ENCODE measurements around the gene IRX3. TPM values are rescaled to one million over a fixed set of nuclear protein-coding genes. Genes with fewer than 3 reads are reported as not detected.

IRX3 gene
- total RNA-seq, 3 donors from 2014 or later: 18.4 to 127 (median 56.7) TPM

DNA sequence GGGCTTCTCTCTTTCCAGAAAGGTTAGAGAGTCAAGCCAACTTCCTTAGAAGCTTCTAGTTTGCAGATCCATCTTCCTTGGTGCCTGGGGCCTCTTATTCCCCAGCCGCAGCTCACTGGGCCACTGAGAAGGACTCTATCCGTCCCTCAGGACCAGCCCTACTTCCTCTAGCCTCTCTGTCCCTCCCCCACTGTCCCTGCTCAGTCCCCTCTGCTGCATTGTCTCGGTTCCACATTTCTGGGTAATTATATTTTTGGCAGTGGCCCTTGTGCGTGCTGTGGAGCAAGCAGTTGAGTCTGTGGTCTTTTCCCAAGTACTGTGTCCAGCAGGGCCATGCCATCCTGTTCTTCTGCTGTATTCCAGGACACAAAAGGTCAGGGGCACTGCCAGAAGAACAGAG is 17.8 kb downstream of the IRX3 start:
- H3K4me1 ChIP-seq: no peaks in the 10 kb centered on the region
- DNase-seq (ENCODE audit: low spot score in 2 of 2): no peak
- H3K27ac ChIP-seq: no peak overlapping the region
- no peaks in the 10 kb centered on the region for H3K9me3 ChIP-seq
- H3K27me3 ChIP-seq: no peaks in the 10 kb centered on the region
- no peaks in the 10 kb centered on the region for H3K36me3 ChIP-seq
- TF ChIP-seq CTCF (IDR thresholded peaks at IDR 0.05) (no peak), POLR2A (IDR thresholded peaks at IDR 0.05) (no peak), POLR2AphosphoS5 (IDR thresholded peaks at IDR 0.05) (no peak)
- intact Hi-C loops (cut with DNase I; ENCODE audit: low total_unique reads): no loop called here
- H3K4me3 ChIP-seq: no peak overlapping the region

- Histone ChIP-seq H3K4me1 (no peaks in the 10 kb centered on the region), H3K27me3 (no peaks in the 10 kb centered on the region), H3K27ac (no peak overlapping the region), H3K36me3 (no peaks in the 10 kb centered on the region), H3K4me3 (no peak overlapping the region), H3K9me3 (no peaks in the 10 kb centered on the region)
- TF ChIP-seq POLR2AphosphoS5 (IDR thresholded peaks at IDR 0.05) (no peak), CTCF (IDR thresholded peaks at IDR 0.05) (no peak), POLR2A (IDR thresholded peaks at IDR 0.05) (no peak)
- no peak for DNase-seq (ENCODE audit: low spot score in 2 of 2)
- intact Hi-C loops (cut with DNase I; ENCODE audit: low total_unique reads): no loop called here
Observed at GRCh38 chr16:54268340-54268739, 18.2 kb downstream of the IRX3 start.

DNA sequence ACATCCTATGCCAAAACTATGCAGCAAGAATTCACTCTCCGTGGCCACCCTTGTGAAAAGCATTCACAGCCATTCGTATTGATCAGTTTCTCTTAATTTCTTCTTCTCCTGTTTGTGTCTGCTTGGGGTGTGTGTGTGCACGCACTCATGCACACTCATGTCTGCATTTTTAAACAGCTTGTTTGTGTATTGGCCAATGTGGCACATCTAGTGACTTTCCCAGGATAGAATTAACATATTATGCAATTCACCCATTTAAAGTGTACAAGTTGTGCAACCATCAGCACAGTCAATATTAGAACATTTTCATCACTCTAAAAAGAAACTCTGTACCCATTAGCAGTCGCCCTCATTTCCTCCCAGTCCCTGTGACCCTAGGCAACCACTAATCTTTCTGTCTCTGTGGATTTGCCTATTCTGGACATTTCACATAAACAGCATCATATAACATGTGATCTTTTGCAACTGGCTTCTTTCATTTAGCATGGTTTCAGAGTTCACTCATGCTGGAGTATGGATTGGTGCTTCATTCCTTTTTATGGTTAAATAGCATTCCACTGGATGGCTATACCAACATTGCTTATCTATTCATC is 20.1 kb downstream of the IRX3 start:
- Histone ChIP-seq H3K27me3 (no peaks in the 10 kb centered on the region), H3K4me3 (no peak overlapping the region), H3K9me3 (no peaks in the 10 kb centered on the region), H3K4me1 (no peaks in the 10 kb centered on the region), H3K27ac (no peak overlapping the region), H3K36me3 (no peaks in the 10 kb centered on the region)
- no peak for DNase-seq (ENCODE audit: low spot score in 2 of 2)
- TF ChIP-seq POLR2A (IDR thresholded peaks at IDR 0.05): no peak
- TF ChIP-seq POLR2AphosphoS5 (IDR thresholded peaks at IDR 0.05): no peak
- TF ChIP-seq CTCF (IDR thresholded peaks at IDR 0.05): no peak
- intact Hi-C loops (cut with DNase I; ENCODE audit: low total_unique reads): no loop called here

DNA sequence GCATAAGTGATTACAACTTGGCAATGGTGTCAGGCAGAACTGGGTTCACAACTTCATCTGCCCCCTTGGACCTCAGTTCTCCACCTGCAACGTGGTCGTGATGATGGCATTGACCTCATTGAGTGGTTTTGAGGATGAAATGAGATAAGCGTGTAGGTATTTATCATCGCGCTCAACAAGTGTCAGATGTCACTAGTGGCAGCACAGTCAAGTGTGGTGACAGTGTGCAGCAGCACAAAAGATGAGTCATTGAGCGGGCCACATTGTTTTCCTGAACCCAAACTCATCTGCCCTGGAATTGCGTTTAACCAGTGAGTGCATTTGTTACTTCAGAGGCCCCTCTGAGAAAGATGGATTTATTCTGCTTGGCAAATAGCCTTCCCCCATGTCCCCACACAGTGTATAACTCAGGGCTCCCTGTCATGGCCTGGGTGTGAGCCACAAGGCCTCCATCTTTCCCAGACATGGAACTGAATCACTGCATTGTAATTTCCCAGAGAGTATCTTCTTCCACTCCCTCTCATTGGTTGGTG is 20.9 kb downstream of the IRX3 start:
- no peak for DNase-seq (ENCODE audit: low spot score in 2 of 2)
- Histone ChIP-seq H3K9me3 (no peaks in the 10 kb centered on the region), H3K4me1 (no peaks in the 10 kb centered on the region), H3K36me3 (no peaks in the 10 kb centered on the region), H3K27ac (no peak overlapping the region), H3K4me3 (no peak overlapping the region), H3K27me3 (no peaks in the 10 kb centered on the region)
- intact Hi-C loops (cut with DNase I; ENCODE audit: low total_unique reads): no loop called here
- TF ChIP-seq POLR2AphosphoS5 (IDR thresholded peaks at IDR 0.05): no peak
- no peak for TF ChIP-seq POLR2A (IDR thresholded peaks at IDR 0.05)
- TF ChIP-seq CTCF (IDR thresholded peaks at IDR 0.05): no peak

DNA sequence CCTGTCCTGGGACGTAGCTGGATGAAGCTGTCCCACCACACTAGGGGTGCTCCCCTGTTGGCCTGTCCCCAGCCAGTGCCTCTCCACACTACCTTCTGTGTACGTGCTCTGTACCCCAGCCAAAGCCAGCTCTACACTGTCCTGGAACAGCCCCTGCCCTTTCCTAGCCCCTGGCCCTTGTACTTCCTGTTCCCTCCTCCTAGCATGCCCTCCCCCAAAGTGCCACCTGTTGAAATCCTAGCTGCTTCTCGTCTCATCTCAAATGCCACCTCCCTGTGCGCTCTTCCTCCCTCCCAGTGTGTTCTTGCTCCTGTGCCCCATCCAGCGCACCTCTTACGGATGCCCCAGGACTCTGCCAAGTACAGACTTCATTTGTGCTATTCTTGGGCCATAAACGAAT is 33.5 kb downstream of the IRX3 start:
- no peaks in the 10 kb centered on the region for H3K9me3 ChIP-seq
- no peaks in the 10 kb centered on the region for H3K27me3 ChIP-seq
- TF ChIP-seq POLR2AphosphoS5 (IDR thresholded peaks at IDR 0.05): no peak
- no peak for TF ChIP-seq POLR2A (IDR thresholded peaks at IDR 0.05)
- TF ChIP-seq CTCF (IDR thresholded peaks at IDR 0.05): no peak
- no peak overlapping the region for H3K4me3 ChIP-seq
- intact Hi-C loops (cut with DNase I; ENCODE audit: low total_unique reads): no loop called here
- no peaks in the 10 kb centered on the region for H3K4me1 ChIP-seq
- DNase-seq (ENCODE audit: low spot score in 2 of 2): no peak
- H3K36me3 ChIP-seq: no peaks in the 10 kb centered on the region
- H3K27ac ChIP-seq: no peak overlapping the region

Data from breast epithelium (tissue), 4 donors.